ENCODE results near the gene ROMO1. TPM values are rescaled to one million over a fixed set of nuclear protein-coding genes. Genes with fewer than 3 reads are reported as not detected.

The ROMO1 gene
- polyA plus RNA-seq, 1 donor from 2014 or later = 514 TPM

DNA sequence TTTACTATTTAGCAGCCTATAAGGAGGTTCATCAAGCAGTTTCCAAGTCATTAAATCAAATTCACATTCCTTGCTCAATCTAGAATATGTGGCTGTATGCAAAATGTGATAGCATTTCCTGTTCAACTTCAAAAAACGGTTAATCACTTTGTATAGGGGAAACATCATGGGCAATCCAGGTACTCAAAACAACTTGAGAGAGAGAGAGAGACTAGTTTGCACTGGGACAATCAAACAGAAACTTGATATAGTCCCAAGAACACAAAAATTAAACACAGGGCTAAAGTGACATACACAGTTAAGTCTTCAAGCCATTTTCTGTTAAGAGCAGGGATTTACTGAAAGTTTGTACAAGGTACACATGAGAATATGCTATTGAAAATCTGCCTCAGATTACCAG lies 41.9 kb upstream of the ROMO1 start:
- Histone ChIP-seq H3K79me2 (replicated peaks; ENCODE audit: insufficient read depth, low read length) (peaks cover 98% of the 10 kb centered on the region), H3K4me3 (ENCODE audit: low read length) (no peak overlapping the region), H3K4me2 (ENCODE audit: low read length) (no peak overlapping the region), H3K36me3 (ENCODE audit: insufficient read depth, low read length) (no peaks in the 10 kb centered on the region), H3F3A (ENCODE audit: insufficient read depth, low read length, poor library complexity, severe bottlenecking) (no peaks in the 10 kb centered on the region), H2AFZ (ENCODE audit: low read depth, low read length) (no peak overlapping the region), H3K9ac (ENCODE audit: low read length) (no peak overlapping the region), H3K9me3 (ENCODE audit: low read length) (no peaks in the 10 kb centered on the region), H3K9me2 (ENCODE audit: insufficient read depth, low read length) (no peaks in the 10 kb centered on the region), H4K20me1 (ENCODE audit: insufficient read depth) (no peaks in the 10 kb centered on the region), H3K27me3 (ENCODE audit: insufficient read depth, low read depth, low read length) (no peaks in the 10 kb centered on the region), H3K27ac (ENCODE audit: low read length) (no peak overlapping the region)
- TF ChIP-seq, protein P1, sequence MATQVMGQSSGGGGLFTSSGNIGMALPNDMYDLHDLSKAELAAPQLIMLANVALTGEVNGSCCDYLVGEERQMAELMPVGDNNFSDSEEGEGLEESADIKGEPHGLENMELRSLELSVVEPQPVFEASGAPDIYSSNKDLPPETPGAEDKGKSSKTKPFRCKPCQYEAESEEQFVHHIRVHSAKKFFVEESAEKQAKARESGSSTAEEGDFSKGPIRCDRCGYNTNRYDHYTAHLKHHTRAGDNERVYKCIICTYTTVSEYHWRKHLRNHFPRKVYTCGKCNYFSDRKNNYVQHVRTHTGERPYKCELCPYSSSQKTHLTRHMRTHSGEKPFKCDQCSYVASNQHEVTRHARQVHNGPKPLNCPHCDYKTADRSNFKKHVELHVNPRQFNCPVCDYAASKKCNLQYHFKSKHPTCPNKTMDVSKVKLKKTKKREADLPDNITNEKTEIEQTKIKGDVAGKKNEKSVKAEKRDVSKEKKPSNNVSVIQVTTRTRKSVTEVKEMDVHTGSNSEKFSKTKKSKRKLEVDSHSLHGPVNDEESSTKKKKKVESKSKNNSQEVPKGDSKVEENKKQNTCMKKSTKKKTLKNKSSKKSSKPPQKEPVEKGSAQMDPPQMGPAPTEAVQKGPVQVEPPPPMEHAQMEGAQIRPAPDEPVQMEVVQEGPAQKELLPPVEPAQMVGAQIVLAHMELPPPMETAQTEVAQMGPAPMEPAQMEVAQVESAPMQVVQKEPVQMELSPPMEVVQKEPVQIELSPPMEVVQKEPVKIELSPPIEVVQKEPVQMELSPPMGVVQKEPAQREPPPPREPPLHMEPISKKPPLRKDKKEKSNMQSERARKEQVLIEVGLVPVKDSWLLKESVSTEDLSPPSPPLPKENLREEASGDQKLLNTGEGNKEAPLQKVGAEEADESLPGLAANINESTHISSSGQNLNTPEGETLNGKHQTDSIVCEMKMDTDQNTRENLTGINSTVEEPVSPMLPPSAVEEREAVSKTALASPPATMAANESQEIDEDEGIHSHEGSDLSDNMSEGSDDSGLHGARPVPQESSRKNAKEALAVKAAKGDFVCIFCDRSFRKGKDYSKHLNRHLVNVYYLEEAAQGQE (IDR thresholded peaks at IDR 0.05; ENCODE audit: borderline replicate concordance) = no peak
- TF ChIP-seq EZH2 (IDR thresholded peaks at IDR 0.05; ENCODE audit: borderline replicate concordance, insufficient read depth, low read length, poor library complexity, severe bottlenecking) (no peak), MXI1 (conservative IDR thresholded peaks at IDR 0.05; ENCODE audit: poor library complexity, severe bottlenecking) (no peak), SMC3 (conservative IDR thresholded peaks at IDR 0.05; ENCODE audit: poor library complexity) (no peak), POLR2AphosphoS5 (IDR thresholded peaks at IDR 0.05) (no peak), EP300 (conservative IDR thresholded peaks at IDR 0.05; ENCODE audit: poor library complexity, severe bottlenecking) (no peak), TAF1 (IDR thresholded peaks at IDR 0.05; ENCODE audit: low read depth) (no peak), RAD21 (conservative IDR thresholded peaks at IDR 0.05) (no peak)
- TF ChIP-seq, protein P2, sequence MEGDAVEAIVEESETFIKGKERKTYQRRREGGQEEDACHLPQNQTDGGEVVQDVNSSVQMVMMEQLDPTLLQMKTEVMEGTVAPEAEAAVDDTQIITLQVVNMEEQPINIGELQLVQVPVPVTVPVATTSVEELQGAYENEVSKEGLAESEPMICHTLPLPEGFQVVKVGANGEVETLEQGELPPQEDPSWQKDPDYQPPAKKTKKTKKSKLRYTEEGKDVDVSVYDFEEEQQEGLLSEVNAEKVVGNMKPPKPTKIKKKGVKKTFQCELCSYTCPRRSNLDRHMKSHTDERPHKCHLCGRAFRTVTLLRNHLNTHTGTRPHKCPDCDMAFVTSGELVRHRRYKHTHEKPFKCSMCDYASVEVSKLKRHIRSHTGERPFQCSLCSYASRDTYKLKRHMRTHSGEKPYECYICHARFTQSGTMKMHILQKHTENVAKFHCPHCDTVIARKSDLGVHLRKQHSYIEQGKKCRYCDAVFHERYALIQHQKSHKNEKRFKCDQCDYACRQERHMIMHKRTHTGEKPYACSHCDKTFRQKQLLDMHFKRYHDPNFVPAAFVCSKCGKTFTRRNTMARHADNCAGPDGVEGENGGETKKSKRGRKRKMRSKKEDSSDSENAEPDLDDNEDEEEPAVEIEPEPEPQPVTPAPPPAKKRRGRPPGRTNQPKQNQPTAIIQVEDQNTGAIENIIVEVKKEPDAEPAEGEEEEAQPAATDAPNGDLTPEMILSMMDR (IDR thresholded peaks at IDR 0.05; ENCODE audit: poor library complexity, severe bottlenecking) = no peak

DNA sequence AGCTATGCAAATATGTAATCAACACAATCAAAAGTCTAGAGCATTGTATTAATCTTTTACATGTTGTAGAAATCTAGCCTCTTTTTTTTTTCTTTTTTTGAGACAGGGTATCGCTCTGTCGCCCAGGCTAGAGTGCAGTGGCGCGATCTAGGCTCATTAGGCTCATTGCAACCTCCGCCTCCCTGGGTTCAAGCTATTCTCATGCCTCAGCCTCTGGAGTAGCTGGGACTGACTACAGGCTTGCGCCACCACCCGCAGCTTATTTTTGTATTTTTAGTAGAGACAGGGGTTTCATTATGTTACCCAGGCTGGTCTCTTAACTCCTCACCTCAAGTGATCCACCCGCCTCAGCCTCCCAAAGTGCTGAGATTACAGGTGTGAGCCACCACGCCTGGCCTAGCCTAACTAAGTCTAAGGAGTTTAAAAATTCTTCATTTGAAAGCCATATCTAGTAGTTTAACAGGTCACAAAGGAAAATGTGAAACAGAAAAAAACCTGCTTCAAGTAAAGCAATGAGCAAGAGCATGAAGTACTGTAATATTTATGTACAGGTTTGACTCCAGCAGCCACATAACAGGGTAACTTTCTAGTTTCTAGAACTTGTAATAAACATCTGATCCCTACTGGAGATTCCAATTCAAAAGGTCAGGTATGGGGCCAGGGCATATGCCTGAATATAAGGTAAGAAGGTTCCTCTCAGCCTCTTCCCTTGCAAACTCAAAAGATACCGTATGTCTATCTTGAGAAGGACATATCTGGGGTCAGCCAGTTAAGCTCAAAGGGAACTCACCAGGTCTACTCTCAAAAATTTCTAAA lies 38.9 kb upstream of the ROMO1 start:
- Histone ChIP-seq H3K4me2 (ENCODE audit: low read length) (no peak overlapping the region), H3K9ac (ENCODE audit: low read length) (no peak overlapping the region), H3F3A (ENCODE audit: insufficient read depth, low read length, poor library complexity, severe bottlenecking) (no peaks in the 10 kb centered on the region), H3K27ac (ENCODE audit: low read length) (no peak overlapping the region), H3K9me2 (ENCODE audit: insufficient read depth, low read length) (no peaks in the 10 kb centered on the region), H3K4me3 (ENCODE audit: low read length) (peak overlapping the region; percentile 87), H3K79me2 (replicated peaks; ENCODE audit: insufficient read depth, low read length) (peaks cover 91% of the 10 kb centered on the region), H4K20me1 (ENCODE audit: insufficient read depth) (peaks cover 7% of the 10 kb centered on the region), H3K36me3 (ENCODE audit: insufficient read depth, low read length) (no peaks in the 10 kb centered on the region), H2AFZ (ENCODE audit: low read depth, low read length) (no peak overlapping the region), H3K9me3 (ENCODE audit: low read length) (no peaks in the 10 kb centered on the region), H3K27me3 (ENCODE audit: insufficient read depth, low read depth, low read length) (no peaks in the 10 kb centered on the region)
- TF ChIP-seq SMC3 (conservative IDR thresholded peaks at IDR 0.05; ENCODE audit: poor library complexity) (no peak), TAF1 (IDR thresholded peaks at IDR 0.05; ENCODE audit: low read depth) (no peak), EZH2 (IDR thresholded peaks at IDR 0.05; ENCODE audit: borderline replicate concordance, insufficient read depth, low read length, poor library complexity, severe bottlenecking) (no peak), EP300 (conservative IDR thresholded peaks at IDR 0.05; ENCODE audit: poor library complexity, severe bottlenecking) (no peak), MXI1 (conservative IDR thresholded peaks at IDR 0.05; ENCODE audit: poor library complexity, severe bottlenecking) (no peak), RAD21 (conservative IDR thresholded peaks at IDR 0.05) (no peak), POLR2AphosphoS5 (IDR thresholded peaks at IDR 0.05) (no peak)
- TF ChIP-seq, protein P1 (IDR thresholded peaks at IDR 0.05; ENCODE audit: borderline replicate concordance) = no peak
- TF ChIP-seq, protein P2 (IDR thresholded peaks at IDR 0.05; ENCODE audit: poor library complexity, severe bottlenecking) = no peak

Data from neural cell (in vitro differentiated cells).